ENCODE measurements around the gene NPIPB8. TPM values are rescaled to one million over a fixed set of nuclear protein-coding genes. Genes with fewer than 3 reads are reported as not detected.
"Not testable (repeated sequence)": the region's sequence is repeated elsewhere in the genome, so short reads cannot be mapped to it uniquely, and the experiment has no call there.

NPIPB8 gene
- polyA plus RNA-seq, 1 donor from 2014 or later: not detected

GRCh38 chr16:28607116-28607623 lies 30.7 kb upstream of the NPIPB8 start:
- H3K9ac ChIP-seq (ENCODE audit: low read length): no peak overlapping the region
- no peaks in the 10 kb centered on the region for H4K20me1 ChIP-seq (ENCODE audit: insufficient read depth)
- H3K4me3 ChIP-seq (ENCODE audit: low read length): no peak overlapping the region
- no peak overlapping the region for H3K4me2 ChIP-seq (ENCODE audit: low read length)
- H3K9me2 ChIP-seq (ENCODE audit: insufficient read depth, low read length): no peaks in the 10 kb centered on the region
- TF ChIP-seq EP300 (conservative IDR thresholded peaks at IDR 0.05; ENCODE audit: poor library complexity, severe bottlenecking): no peak
- no peak for TF ChIP-seq CTCF (IDR thresholded peaks at IDR 0.05; ENCODE audit: poor library complexity, severe bottlenecking)
- TF ChIP-seq TAF1 (IDR thresholded peaks at IDR 0.05; ENCODE audit: low read depth): no peak
- no peak for TF ChIP-seq MXI1 (conservative IDR thresholded peaks at IDR 0.05; ENCODE audit: poor library complexity, severe bottlenecking)
- TF ChIP-seq REST (IDR thresholded peaks at IDR 0.05; ENCODE audit: borderline replicate concordance): no peak
- no peak for TF ChIP-seq RAD21 (conservative IDR thresholded peaks at IDR 0.05)
- TF ChIP-seq POLR2AphosphoS5 (IDR thresholded peaks at IDR 0.05): no peak
- no peak for TF ChIP-seq EZH2 (IDR thresholded peaks at IDR 0.05; ENCODE audit: borderline replicate concordance, insufficient read depth, low read length, poor library complexity, severe bottlenecking)
- TF ChIP-seq SMC3 (conservative IDR thresholded peaks at IDR 0.05; ENCODE audit: poor library complexity): no peak
- no peaks in the 10 kb centered on the region for H3F3A ChIP-seq (ENCODE audit: insufficient read depth, low read length, poor library complexity, severe bottlenecking)
- H3K9me3 ChIP-seq (ENCODE audit: low read length): no peaks in the 10 kb centered on the region
- H3K36me3 ChIP-seq (ENCODE audit: insufficient read depth, low read length): no peaks in the 10 kb centered on the region
- no peak overlapping the region for H2AFZ ChIP-seq (ENCODE audit: low read depth, low read length)
- no peaks in the 10 kb centered on the region for H3K79me2 ChIP-seq (replicated peaks; ENCODE audit: insufficient read depth, low read length)
- H3K27ac ChIP-seq (ENCODE audit: low read length): no peak overlapping the region
- no peaks in the 10 kb centered on the region for H3K27me3 ChIP-seq (ENCODE audit: insufficient read depth, low read depth, low read length)

GRCh38 chr16:28607681-28608495 lies 30.0 kb upstream of the NPIPB8 start:
- H3K79me2 ChIP-seq (replicated peaks; ENCODE audit: insufficient read depth, low read length); H3K4me3 ChIP-seq (ENCODE audit: low read length); H3K9ac ChIP-seq (ENCODE audit: low read length); H3K27me3 ChIP-seq (ENCODE audit: insufficient read depth, low read depth, low read length); H4K20me1 ChIP-seq (ENCODE audit: insufficient read depth); H3K36me3 ChIP-seq (ENCODE audit: insufficient read depth, low read length); H3K4me2 ChIP-seq (ENCODE audit: low read length); H2AFZ ChIP-seq (ENCODE audit: low read depth, low read length); H3K9me2 ChIP-seq (ENCODE audit: insufficient read depth, low read length); H3K27ac ChIP-seq (ENCODE audit: low read length); H3F3A ChIP-seq (ENCODE audit: insufficient read depth, low read length, poor library complexity, severe bottlenecking); H3K9me3 ChIP-seq (ENCODE audit: low read length): not testable (repeated sequence)

- not testable (repeated sequence) for H3K9me2 ChIP-seq (ENCODE audit: insufficient read depth, low read length); H3K27ac ChIP-seq (ENCODE audit: low read length); H3F3A ChIP-seq (ENCODE audit: insufficient read depth, low read length, poor library complexity, severe bottlenecking); H3K36me3 ChIP-seq (ENCODE audit: insufficient read depth, low read length); H3K9me3 ChIP-seq (ENCODE audit: low read length); H4K20me1 ChIP-seq (ENCODE audit: insufficient read depth); H2AFZ ChIP-seq (ENCODE audit: low read depth, low read length); H3K9ac ChIP-seq (ENCODE audit: low read length); H3K79me2 ChIP-seq (replicated peaks; ENCODE audit: insufficient read depth, low read length); H3K4me3 ChIP-seq (ENCODE audit: low read length); H3K4me2 ChIP-seq (ENCODE audit: low read length); H3K27me3 ChIP-seq (ENCODE audit: insufficient read depth, low read depth, low read length)
Observed at GRCh38 chr16:28608496-28608808, 29.4 kb upstream of the NPIPB8 start.

- H3F3A ChIP-seq (ENCODE audit: insufficient read depth, low read length, poor library complexity, severe bottlenecking); H3K27me3 ChIP-seq (ENCODE audit: insufficient read depth, low read depth, low read length); H3K36me3 ChIP-seq (ENCODE audit: insufficient read depth, low read length); H3K4me3 ChIP-seq (ENCODE audit: low read length); H3K9me3 ChIP-seq (ENCODE audit: low read length); H3K9me2 ChIP-seq (ENCODE audit: insufficient read depth, low read length); H3K79me2 ChIP-seq (replicated peaks; ENCODE audit: insufficient read depth, low read length); H2AFZ ChIP-seq (ENCODE audit: low read depth, low read length); H3K9ac ChIP-seq (ENCODE audit: low read length); H4K20me1 ChIP-seq (ENCODE audit: insufficient read depth); H3K27ac ChIP-seq (ENCODE audit: low read length); H3K4me2 ChIP-seq (ENCODE audit: low read length): not testable (repeated sequence)
Observed at GRCh38 chr16:28608867-28609596, 28.8 kb upstream of the NPIPB8 start.
